Prostate gland (tissue), 2 donors: ENCODE data around the gene RPTOR.

Experiments
- POLR2A ChIP-seq: fragments of 450-650 bp; IDR thresholded peaks from one replicate; pipeline ENCODE4 v1.6.1; 2016; ENCODE audit warnings: antibody characterized with exemption, mild to moderate bottlenecking
- POLR2AphosphoS5 ChIP-seq: sonication (generic); formaldehyde crosslinking; IDR thresholded peaks from one replicate; pipeline ENCODE4 v1.6.1; 2017; ENCODE audit warnings: antibody characterized with exemption
- TF ChIP-seq, protein P1 (sequence below), 4 experiments: fragments of 200-600 bp in 2 of 4; fragments of 450-650 bp in 2 of 4; sonication (generic) in 2 of 4; IDR thresholded peaks; 1 replicate in 3 of 4; 2 replicates in 1 of 4; pipeline ENCODE4 v1.5.1; 2016 to 2019; ENCODE audit warnings: antibody characterized with exemption in 4 of 4, mild to moderate bottlenecking in 2 of 4, moderate library complexity in 2 of 4

DNA sequence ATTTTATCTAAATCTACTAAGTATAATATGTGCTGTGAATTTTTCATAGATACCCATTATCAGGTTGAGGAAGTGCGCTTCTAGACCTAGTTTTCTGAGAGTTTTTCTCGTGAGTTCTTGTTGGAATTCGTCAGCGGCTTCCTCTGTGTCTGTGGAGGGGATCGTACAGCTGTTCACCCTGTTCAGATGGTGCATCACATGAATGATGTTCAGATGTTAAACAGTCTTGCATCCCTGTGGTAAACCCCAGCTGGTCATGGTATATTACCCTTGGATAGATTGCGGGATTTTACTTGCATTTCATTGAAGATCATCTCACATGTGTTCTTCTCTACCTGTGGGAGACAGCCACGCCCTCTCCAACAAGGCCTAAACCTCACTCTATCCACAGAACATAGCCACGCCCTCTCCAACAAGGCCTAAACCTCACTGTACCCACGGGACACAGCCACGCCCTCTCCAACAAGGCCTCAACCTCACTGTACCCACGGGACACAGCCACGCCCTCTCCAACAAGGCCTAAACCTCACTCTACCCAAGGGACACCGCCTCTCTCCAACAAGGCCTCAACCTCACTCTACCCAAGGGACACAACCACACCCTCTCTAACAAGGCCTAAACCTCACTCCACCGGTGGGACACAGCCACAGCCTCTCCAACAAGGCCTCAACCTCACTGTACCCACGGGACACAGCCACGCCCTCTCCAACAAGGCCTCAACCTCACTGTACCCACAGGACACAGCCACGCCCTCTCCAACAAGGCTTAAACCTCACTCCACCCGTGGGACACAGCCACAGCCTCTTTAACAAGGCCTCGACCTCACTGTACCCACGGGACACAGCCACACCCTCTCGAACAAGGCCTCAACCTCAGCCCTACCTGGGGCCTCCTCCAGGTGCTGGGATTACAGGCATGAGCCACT, 266.8 kb downstream of the RPTOR start:
- TF ChIP-seq POLR2A (no peak), POLR2AphosphoS5 (no peak)
- TF ChIP-seq, protein P1, sequence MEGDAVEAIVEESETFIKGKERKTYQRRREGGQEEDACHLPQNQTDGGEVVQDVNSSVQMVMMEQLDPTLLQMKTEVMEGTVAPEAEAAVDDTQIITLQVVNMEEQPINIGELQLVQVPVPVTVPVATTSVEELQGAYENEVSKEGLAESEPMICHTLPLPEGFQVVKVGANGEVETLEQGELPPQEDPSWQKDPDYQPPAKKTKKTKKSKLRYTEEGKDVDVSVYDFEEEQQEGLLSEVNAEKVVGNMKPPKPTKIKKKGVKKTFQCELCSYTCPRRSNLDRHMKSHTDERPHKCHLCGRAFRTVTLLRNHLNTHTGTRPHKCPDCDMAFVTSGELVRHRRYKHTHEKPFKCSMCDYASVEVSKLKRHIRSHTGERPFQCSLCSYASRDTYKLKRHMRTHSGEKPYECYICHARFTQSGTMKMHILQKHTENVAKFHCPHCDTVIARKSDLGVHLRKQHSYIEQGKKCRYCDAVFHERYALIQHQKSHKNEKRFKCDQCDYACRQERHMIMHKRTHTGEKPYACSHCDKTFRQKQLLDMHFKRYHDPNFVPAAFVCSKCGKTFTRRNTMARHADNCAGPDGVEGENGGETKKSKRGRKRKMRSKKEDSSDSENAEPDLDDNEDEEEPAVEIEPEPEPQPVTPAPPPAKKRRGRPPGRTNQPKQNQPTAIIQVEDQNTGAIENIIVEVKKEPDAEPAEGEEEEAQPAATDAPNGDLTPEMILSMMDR (IDR thresholded peaks at IDR 0.05): no peak
